22Rv1 (cell line): ENCODE data around the gene THRA.

Experiments used
- ZFX ChIP-seq: fragments of 450-650 bp; IDR thresholded peaks from 2 replicates; pipeline ENCODE4 v1.6.1; 2017; ENCODE audit warnings: antibody characterized with exemption, borderline replicate concordance
- TF ChIP-seq, protein P1 (sequence below): fragments of 450-650 bp; IDR thresholded peaks from 2 replicates; pipeline ENCODE4 v1.5.1; 2017; ENCODE audit warnings: mild to moderate bottlenecking

DNA sequence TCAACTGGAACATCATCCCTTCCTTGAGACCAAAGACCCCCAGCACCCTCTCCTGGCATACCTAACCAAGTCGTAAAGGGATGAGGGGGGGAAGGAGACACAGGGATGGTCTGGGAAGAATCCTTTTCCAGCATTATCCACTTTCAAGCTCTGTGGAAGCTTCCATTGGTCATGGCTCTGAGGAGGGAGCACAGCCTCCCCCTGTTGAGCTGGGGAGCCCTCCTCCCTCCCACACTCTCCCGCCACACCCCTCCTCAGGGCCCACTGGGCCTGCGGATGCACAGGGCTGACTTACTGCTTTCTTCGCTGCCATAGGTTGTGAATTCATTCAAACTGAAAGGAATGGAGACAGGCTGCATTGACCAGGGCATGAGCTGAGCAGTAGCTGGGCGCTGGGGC lies 35.2 kb upstream of the THRA start:
- TF ChIP-seq, protein P1, sequence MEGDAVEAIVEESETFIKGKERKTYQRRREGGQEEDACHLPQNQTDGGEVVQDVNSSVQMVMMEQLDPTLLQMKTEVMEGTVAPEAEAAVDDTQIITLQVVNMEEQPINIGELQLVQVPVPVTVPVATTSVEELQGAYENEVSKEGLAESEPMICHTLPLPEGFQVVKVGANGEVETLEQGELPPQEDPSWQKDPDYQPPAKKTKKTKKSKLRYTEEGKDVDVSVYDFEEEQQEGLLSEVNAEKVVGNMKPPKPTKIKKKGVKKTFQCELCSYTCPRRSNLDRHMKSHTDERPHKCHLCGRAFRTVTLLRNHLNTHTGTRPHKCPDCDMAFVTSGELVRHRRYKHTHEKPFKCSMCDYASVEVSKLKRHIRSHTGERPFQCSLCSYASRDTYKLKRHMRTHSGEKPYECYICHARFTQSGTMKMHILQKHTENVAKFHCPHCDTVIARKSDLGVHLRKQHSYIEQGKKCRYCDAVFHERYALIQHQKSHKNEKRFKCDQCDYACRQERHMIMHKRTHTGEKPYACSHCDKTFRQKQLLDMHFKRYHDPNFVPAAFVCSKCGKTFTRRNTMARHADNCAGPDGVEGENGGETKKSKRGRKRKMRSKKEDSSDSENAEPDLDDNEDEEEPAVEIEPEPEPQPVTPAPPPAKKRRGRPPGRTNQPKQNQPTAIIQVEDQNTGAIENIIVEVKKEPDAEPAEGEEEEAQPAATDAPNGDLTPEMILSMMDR, result no peak
- no peak for TF ChIP-seq ZFX
